SK-MEL-5 (cell line): ENCODE data around the gene SYMPK. TPM values are rescaled to one million over a fixed set of nuclear protein-coding genes. Genes with fewer than 3 reads are reported as not detected.
"Not testable (repeated sequence)": the region's sequence is repeated elsewhere in the genome, so short reads cannot be mapped to it uniquely, and the experiment has no call there.

ENCODE experiments used
- DNase-seq: peaks from one replicate; pipeline ENCODE4 v3.0.0-alpha.2; 2016; ENCODE audit warnings: low read depth, low spot score
- in situ Hi-C: cut with HindIII; loops from 2 replicates; pipeline ENCODE4 v1.10.0; 2016; ENCODE audit warnings: low sequenced_read_pairs, high pct_unique_total_duplicates, low pct_unique_long_range_greater_than_20kb
- total RNA-seq: library from RNA; depleted of rRNA; stranded (reverse); fragments of >200 nt; shearing (Covaris generic); gene quantifications from 2 replicates; pipeline ENCODE4 v1.2.3, GENCODE V29; 2014

SYMPK gene
- total RNA-seq, 1 experiment from 2014 or later, result 28.1 TPM

GRCh38 chr19:45799541-45799940 is 63.4 kb downstream of the SYMPK start:
- DNase-seq, in situ Hi-C loops: not testable (repeated sequence)

GRCh38 chr19:45798995-45799517 is 63.9 kb downstream of the SYMPK start:
- in situ Hi-C loops, result no loop called here
- peak; percentile 75 for DNase-seq

GRCh38 chr19:45794627-45795026 is 68.3 kb downstream of the SYMPK start:
- in situ Hi-C loops, result no loop called here
- DNase-seq, result no peak

- in situ Hi-C loops, result no loop called here
- DNase-seq, result no peak
Measured at GRCh38 chr19:45793876-45794275, 69.1 kb downstream of the SYMPK start.

GRCh38 chr19:45793178-45793564 is 69.8 kb downstream of the SYMPK start:
- no peak for DNase-seq
- in situ Hi-C loops, result no loop called here

GRCh38 chr19:45792470-45793177 is 70.3 kb downstream of the SYMPK start, which contains the start of gene DMWD:
DMWD (minus strand) TSS chr19:45792845; CDS start chr19:45792756, 89 bp downstream.
- peak; percentile 98 for DNase-seq
- in situ Hi-C loops, result no loop called here

GRCh38 chr19:45791744-45792469 is 71.0 kb downstream of the SYMPK start:
- in situ Hi-C loops, result no loop called here
- no peak for DNase-seq

GRCh38 chr19:45790942-45791341 is 72.0 kb downstream of the SYMPK start:
- in situ Hi-C loops, result no loop called here

GRCh38 chr19:45789035-45789786 is 73.7 kb downstream of the SYMPK start:
- no peak for DNase-seq

More at GRCh38 chr19:45790942-45791341, 72.0 kb downstream of the SYMPK start:
- DNase-seq, result no peak

GRCh38 chr19:45786533-45786894 is 76.4 kb downstream of the SYMPK start:
- DNase-seq, result no peak
- in situ Hi-C loops, result no loop called here

More at GRCh38 chr19:45789035-45789786, 73.7 kb downstream of the SYMPK start:
- in situ Hi-C loops, result no loop called here

GRCh38 chr19:45785781-45786532 is 77.0 kb downstream of the SYMPK start:
- in situ Hi-C loops, result no loop called here
- no peak for DNase-seq

- DNase-seq, result no peak
- in situ Hi-C loops, result no loop called here
Measured at GRCh38 chr19:45785097-45785496, 77.8 kb downstream of the SYMPK start.

GRCh38 chr19:45784096-45784495 is 78.9 kb downstream of the SYMPK start:
- in situ Hi-C loops, result no loop called here
- DNase-seq, result no peak

- DNase-seq, result no peak
- in situ Hi-C loops, result no loop called here
Measured at GRCh38 chr19:45782820-45783785, 79.8 kb downstream of the SYMPK start.

- no peak for DNase-seq
- in situ Hi-C loops, result no loop called here
Measured at GRCh38 chr19:45782162-45782691, 80.7 kb downstream of the SYMPK start, which contains the start of gene DMPK. DMPK (minus strand) TSS chr19:45782490; CDS start chr19:45782352, 138 bp downstream.
